CD1c-positive myeloid dendritic cell (primary cell): ENCODE measurements around the gene SORCS2.
A peak's percentile ranks its signal among the peaks of the same experiment; 100 is the strongest.

Experiments
- DNase-seq: peaks from one replicate; pipeline ENCODE4 v3.0.0-alpha.2; 2016; ENCODE audit errors: extremely low spot score

The SORCS2 gene

DNA sequence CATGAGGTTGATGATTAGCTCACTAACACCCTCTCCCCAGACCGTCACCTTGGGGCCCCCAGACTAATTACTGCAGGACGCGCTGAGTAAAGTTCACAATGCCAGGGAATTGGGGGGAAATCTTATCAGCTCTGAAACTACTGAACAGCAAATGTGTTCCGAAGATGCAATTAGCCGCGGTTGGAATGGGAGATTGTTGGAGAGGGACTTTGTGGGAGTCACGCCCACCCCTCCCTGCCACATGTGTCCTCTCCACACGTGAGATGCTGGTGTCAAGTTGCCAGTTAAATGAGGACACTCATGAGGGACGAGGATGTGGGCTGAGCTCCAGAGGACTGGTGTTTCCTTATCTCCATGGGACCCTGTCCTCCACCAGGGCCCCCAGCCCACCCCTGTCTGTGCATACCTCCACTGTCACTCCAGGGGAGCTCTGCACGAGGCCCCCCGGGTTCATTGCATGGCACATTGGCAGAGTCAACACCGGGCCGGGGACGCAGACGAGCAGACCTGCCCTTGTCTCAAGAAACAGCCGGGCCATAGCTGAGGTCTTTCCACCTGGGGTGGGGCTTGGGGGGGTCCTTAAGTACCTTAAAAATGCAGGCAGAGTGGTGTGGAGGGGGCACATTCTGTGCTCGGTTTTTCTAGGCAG lies 417.8 kb downstream of the SORCS2 start:
- DNase-seq, result no peak

DNA sequence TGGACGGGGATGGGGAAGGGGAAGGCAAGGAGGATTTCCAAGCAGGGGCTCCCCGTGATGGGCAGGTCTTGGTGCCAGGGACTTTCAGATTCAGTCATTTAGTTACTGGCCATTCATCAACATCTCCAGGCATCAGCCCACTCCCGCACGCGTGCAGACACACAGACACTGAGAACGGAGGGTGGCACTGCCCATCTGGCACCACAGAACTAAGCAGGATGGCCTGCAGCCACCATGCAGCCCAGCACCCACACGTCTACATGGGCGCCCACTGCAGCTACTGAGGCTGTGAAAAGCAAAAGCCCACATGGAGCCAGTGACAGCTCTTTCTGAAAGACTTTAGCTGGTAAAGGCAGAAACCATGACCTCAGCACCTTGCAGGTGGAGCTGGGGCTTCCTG lies 418.5 kb downstream of the SORCS2 start:
- no peak for DNase-seq

DNA sequence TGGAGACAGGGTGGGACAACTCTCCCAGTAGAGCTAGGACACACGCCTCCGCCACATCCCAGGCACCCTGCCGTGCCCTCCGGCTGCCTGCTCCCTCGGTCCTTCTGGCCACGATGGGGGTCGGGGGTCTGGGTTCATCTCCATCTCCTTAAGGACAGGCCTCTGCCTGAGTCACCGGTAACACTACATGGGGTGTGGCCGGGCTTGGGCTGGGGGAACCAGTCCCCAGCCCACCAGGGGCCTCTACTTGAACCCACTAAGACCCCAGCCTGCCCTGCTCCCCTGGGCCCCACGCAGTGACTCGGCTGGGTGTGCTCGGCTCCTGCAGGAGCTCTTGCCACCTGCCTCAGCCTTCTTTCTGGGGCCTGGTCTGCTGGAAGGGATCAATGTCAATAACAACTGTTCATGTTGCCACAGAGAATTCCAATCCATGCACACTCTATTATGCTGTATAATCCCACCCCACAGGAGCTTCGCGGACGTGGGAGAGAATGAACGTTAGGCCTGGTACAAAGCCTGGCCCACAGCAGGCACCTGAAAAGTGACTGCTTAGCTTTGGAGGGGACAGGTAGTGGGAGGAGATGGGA lies 420.1 kb downstream of the SORCS2 start:
- no peak for DNase-seq

DNA sequence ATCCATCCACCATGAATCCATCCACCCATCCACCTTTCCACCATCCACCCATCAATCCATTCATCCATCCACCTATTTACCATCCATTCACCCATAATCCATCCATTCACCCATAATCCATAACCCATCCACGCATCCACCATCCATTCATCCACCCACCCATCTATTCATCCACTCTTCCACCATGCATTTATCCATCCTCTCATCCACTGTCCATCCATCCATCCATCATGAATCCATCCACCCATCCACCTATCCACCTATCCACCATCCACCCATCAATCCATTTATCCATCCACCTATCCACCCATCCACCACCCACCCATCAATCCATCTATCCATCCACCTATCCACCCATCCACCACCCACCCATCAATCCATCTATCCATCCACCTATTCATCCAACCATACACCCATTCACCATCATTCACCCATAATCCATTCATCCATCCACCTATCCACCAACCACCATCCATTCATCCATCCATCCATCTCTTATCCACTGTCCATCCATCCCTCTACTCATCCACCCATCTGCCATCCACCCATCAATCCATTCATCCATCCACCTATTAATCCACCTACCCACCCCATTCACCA lies 422.1 kb downstream of the SORCS2 start:
- DNase-seq, result no peak

DNA sequence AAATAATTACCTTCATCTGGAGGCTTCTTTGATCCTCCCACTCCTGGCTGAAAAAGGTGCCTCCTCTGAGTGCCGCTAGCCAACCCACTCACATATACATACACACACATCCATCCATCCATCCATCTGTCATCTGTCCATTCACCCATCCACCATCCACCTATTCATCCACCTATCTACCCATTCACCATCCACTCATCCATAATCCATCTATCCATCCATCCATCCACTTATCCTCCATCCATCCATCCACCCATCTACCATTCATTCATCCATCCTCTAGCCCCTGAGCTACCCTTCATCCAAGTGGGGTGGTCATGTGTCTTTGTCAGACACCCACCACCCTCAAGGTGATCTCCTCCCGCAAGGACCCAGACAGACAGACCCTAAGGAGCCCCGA lies 423.9 kb downstream of the SORCS2 start:
- no peak for DNase-seq

DNA sequence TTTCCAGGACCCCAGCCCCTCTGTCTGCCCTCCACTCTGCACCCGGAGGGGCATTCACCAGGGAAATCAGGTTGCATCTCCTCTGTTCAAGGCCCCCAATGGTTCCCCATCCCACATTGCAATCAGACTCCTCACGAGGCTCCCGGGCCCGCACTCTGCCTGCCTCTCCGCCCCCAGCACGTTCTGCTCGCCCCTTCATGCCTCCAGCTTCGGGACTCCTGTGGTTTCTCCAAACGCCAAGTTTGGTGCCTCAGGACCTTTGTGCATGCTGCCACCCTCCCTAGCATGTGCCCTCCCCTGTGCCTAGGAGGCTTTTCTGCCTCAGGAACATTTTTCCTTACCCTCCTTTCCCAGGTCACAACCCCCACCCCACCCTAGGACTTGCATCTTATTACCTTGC lies 426.0 kb downstream of the SORCS2 start:
- no peak for DNase-seq

DNA sequence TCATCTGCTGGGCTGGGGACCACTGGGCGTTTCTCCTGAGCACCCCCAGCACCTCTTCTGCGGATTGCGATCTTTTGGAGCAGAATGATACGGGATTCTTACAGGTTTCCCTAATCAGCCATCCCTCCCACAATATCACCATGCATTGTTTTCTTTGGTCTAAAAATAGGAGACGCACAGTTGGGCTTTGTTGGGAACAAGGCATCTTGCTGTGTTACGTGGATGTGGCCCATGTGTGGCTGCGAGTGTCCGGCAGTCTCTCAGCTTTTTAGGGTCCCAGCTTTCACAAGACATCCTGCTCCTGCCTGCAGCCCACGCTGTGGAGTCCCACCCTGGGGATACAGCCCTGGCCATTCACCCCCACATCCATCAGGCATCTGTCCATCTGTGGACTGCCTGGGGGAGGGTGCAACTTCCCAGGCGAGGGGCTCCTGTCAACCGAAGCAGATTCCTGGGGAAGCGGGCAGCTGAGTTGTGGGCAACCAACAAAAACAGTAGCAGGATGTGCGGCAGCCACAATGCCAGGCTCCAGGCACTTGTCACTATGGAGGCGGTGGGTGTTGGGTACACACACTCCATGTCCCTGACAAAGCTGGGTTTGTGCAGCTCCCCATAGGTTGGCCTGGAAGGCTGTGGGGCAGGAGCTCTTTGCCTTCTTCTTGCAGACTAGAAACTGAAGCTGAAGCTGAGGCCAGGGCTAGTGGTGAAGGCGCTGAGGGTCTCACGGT lies 427.9 kb downstream of the SORCS2 start:
- no peak for DNase-seq

DNA sequence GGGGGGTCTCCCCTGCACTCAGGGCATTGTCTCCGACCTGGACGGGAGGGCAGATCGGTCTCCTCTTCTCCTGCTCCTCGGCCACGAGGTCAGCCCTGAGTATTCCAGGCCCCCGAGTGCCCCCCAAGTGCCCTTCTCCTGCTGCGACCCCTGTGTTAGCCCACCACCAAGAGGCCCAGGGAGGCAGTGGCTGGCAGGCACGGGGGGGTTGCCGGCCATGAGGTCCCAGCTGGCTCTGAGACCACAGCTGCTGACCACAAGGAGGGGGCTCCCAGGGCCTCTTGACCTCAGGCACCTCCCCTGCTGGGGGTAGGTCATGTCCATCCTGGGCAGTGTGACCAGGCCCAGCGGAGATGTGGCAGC lies 428.5 kb downstream of the SORCS2 start:
- no peak for DNase-seq

DNA sequence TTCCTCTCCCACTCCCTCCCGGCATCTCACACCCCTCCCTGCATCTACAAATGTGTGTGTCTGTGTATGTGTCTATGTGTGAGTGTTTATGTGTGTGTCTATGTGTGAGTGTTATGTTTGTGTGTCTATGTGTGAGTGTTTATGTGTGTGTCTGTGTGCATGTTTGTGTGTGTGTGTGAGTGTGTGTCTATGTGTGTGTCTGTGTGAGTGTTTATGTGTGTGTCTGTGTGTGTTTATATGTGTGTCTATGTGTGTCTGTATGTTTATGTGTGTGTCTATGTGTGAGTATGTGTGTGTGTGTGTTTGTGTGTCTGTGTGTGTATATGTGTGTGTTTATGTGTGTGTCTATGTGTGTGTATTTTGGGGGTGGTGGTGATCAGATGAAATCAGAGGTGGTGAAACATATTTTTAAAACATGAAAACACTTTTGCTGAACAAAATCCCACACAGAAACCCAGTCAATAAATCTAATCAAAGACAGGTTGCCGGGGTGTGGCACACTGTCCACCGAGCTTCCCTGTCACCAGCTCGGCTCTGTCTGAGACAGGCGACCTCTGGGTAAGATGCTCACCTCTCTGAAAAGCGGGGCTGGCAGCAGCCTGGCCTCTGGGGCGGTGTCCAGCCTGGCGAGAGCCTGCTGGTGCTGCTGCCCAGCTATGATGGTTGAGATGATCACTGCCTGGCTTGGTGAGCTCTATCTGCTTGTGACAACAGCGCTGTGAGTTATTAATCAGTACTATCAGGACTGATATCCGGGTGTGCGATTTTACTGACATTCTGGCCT lies 429.1 kb downstream of the SORCS2 start:
- no peak for DNase-seq

DNA sequence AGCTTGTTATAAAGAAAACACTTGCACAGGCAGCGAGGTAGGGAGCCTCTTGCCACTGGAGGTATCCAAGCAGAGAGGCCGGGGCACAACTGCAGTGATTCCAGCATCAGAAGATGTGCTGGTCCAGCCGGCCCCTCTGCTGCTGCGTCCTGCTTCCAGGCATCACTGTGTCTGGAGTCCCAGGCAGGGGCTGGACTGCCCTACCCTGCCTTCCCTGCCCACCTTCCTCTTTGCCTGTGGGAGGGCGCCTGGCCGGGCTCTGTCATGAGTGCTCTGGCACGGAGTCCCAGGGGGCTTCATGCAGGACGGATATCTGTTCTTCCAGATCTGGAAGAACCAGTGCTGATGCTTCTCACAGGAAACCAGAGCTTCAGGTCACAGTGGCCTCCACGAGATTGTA lies 430.0 kb downstream of the SORCS2 start:
- no peak for DNase-seq

DNA sequence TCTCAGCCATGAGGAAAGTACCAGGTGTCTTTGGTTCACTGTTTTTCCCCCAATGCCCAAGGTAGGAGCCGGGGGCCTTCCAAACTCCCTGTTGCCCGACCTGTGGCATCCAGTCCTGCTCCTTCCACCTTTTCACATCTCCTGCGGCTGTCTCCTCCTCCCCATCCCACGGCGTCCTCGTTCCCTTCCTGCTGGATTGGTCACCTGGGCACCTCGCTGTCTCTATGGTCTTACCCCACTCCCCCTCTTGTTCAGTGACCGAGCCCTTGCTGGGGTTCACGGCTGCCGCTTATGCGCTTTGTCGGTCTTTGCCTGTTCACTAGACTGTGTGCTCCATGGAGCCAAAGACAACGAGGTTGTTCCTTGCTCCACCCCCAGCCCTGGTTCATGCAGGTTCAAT lies 431.1 kb downstream of the SORCS2 start:
- no peak for DNase-seq

DNA sequence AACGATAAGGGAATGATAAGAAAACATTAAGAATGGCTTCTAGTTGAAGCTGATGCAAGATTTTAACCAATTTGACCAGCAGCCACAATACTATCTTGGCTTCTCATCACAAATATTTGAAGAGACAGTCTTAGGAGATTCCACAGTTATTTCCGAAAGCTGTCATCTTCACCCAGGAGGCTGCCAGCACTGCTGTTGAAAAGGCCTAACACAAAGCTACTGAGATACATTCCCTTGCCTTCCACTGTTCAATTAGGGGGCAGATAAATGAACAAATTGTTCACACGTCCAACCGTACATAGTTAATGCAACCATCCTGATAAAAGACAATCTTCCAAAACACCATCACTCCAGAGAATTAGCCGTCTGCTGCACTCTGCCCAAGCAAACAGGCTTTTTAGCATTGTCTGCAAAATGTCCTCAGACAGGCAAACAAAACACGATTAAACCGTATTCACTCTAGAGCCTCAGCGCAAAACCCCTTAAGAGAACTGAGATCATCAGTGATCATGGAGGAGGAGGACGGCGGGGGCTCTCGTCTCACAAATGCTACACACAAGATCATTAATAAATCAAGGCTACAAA lies 432.1 kb downstream of the SORCS2 start:
- DNase-seq, result no peak

DNA sequence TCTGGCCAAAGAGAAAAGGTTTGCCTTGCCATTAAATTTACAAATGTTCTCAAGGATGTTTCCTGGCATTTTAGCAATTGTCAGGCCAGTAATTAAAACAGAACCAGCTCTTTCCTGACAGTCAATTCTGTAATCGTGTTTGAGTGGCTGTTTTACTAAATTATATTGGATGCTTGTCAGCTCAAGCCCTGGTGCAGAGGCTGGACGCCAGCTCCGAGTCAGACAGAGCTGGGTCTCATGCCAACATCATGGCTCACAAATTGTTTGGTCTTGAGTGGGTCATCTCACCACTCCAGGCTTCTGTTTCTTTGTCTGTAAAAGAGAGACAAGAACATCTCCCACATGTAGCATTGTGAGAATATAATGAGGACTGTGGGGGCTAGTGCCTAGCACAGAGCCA lies 432.7 kb downstream of the SORCS2 start:
- no peak for DNase-seq

DNA sequence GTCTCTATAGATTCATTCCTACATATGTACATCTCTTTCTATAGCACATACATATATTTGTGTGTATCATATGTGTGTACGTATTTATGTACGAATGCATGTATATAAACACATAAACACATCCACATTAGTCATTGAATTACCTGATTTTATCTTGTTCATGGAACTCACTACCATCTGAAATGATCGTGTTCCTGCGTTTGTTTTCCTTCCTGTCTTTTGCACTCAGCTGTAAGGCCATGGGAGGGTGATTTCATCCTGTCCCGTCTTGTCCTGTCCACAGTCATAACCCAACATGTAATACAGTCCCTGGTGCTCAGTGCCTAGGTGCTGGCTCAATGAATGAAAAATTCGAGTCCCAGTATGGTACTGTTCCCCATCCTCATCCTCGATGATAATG lies 434.2 kb downstream of the SORCS2 start:
- DNase-seq, result no peak

DNA sequence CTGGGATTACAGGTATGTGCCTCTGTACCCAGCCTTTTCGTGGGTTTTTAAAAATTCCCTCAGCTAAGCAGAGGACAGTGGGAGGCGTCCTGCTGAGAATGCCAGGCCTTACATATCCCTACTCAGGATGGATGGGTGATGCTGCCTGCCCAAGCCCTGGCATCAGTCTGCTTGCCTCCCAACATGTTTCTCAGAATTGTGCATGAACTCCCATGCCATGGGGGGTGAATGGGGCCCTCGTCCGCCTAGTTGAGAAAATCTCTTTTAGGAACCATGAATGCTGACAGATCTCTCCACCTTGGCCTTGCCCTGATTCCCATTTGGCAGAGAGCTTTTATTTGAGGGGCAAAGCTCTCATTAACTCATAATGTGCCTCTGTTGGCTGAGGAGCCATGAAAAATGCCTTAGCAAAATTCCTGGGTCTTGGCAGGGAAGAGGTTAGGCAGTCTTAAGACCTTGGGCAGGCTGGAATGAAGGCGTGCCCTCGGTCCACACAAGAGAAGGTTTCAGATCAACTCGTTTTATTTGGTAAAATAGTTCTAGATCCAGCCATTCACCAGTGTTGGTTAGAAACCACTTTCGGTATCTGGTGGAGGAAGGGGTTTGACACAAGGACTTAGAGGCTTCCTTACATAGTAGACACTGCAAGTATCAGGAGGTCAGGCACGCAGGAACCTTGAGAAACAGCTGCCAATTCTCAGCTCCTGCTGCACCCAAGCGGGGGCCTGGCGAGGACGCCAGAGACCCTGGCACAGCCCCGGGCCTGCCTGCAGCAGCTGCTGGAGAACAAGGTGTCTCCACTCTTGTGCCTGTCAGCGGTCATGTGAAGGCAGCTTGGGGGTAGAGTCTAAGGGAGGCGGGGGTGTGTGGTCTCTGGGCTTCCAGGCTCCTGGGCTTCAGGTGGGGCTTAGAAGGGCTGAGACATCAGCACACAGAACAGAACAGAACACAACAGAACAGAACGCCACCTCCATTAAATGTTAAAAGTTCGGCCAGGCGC lies 435.2 kb downstream of the SORCS2 start:
- no peak for DNase-seq

DNA sequence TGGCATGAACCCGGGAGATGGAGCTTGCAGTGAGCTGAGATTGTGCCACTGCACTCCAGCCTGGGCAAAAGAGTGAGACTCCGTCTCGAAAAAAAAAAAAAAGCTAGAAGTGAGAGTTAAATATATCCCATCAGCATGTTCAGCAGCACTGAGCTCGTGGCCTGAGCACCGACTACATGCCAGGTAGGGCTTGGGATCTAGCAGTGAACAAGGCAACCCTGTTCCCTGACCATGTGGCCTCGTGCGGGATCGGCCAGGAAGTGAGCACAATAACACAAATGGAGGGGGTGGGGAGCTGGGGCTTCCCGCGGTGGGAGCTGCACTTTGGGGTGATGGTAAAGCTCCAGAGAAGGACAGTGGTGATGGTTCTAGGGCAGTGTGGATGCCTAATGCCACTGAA lies 436.1 kb downstream of the SORCS2 start:
- no peak for DNase-seq

DNA sequence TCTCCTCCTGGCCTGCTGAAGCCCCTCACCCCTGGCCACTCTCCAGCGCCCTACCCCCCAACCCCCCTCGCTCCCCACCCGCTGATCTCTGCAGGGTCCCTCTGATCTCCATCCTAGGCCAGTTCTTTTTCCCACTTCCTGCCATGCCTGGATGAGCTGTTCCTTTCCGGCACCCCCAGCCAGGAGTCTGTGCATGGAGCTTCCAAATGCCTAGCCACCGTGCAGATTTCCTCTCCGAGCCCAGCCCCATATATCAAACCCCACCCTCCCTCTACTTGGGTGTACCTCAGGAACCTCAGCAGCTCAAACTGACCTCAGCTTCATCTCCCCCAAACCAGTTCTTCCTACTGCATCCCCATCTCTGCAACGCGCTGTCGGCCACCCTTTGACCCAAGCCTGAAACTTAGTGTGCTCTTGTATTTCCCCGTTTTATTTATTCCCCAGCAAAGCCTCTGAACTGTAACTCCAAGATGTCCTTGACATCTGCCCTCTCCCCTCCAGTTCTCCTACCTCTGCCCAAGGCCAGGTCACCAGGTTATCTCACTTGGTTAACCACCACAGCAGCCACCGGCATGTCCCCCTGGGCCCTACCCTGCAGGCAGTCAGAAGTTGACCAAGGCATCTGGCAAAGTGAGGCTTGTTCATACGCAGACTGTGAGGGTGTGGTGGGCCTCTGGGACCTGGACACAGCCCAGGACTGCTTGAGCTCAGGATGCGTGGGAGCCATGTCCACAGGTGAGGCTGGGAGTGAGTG lies 437.3 kb downstream of the SORCS2 start:
- DNase-seq, result no peak

DNA sequence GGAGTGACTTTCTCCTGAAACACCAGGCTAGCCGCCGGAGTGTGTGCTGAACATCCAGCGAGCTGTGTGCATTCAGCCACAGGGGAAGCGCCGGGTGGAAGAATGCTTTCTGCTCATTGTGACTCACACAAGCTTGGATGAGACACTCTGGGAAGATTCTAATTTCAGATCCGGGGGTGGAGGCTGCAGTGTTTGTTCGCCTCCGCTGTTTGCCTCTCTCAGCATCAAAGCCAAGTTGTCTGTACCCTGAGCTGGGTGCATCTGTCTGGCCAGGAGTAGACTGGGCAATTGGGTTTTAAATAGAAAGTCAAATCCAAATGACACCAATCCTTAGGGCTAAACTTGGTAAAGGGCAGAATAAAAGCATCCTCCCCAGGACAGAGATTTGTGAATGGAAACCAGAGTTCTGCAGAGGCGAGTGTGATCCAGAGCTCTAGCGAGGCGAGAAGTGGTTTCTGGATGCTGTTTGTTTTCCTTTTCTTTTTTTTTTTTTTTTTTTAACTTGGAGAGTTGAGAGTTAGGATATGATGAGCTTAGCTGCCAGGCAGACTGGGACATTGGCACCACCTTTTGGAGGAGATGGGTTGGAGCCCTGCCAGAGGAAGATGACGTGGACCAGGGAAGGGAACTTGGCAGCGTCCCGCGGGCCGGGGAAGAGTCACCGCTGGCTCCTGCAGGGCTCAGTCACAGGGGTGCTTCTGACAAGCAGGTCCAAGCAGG lies 438.4 kb downstream of the SORCS2 start:
- DNase-seq, result peak; percentile 76
